Measurements from ENCODE around the gene APPL2.

GRCh38 chr12:105273601-105274000 lies 37.6 kb upstream of the APPL2 start:
- TF ChIP-seq POLR2AphosphoS5 (IDR thresholded peaks at IDR 0.05) (no peak), CTCF (IDR thresholded peaks at IDR 0.05) (no peak)

Data from stomach (tissue), 4 donors.